ENCODE results near the gene ATG9A. TPM values are rescaled to one million over a fixed set of nuclear protein-coding genes. Genes with fewer than 3 reads are reported as not detected.
A peak's percentile ranks its signal among the peaks of the same experiment; 100 is the strongest.

The ATG9A gene
- total RNA-seq, 1 experiment from 2014 or later, result 46.4 TPM

DNA sequence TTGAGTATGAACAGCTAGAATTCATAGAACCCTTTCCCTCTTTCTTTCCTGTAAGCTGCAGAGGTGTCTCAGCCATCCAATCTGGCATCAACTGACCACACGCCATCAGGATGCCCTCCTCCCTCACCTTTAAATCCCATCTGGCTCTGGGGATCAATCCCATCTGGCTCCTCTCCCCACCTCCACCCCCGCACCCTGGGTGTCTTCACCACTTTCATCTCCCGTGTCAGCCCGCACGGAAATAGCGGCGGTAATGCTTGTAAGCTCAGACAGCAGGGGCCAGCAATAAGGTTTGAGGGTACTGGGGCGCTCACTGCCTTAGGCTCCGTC is 23.1 kb upstream of the ATG9A start:
- DNase-seq, result no peak
- H2BK20ac ChIP-seq (ENCODE audit: low read depth, low read length, poor library complexity, severe bottlenecking), result no peak overlapping the region
- Mint-ChIP-seq H3K27ac (no peak overlapping the region), H3K27me3 (ENCODE audit: low read depth) (peaks cover 67% of the 10 kb centered on the region), H3K4me3 (peak overlapping the region; percentile 69 to 88), H3K4me1 (peaks cover 28 to 40% of the 10 kb centered on the region in 2 experiments), H3K36me3 (ENCODE audit: insufficient read depth in 1 of 3, low read depth in 3 of 3) (peaks cover 9 to 24% (median 21%) of the 10 kb centered on the region in 3 experiments; a peak in 6 of 7 replicates), H3K9me3 (peaks cover 0 to 2% of the 10 kb centered on the region in 2 experiments; a peak in 3 of 5 replicates)
- peaks cover 22% of the 10 kb centered on the region for H3K23me2 ChIP-seq (ENCODE audit: insufficient read length, low read depth, low read length, poor library complexity, severe bottlenecking)
- no peak overlapping the region for H3T11ph ChIP-seq (ENCODE audit: low read length)
- H3K9ac ChIP-seq (ENCODE audit: extremely low read depth, insufficient read length, low read length), result no peak overlapping the region
- no peak overlapping the region for H4K91ac ChIP-seq (ENCODE audit: insufficient read length, low read depth, low read length)
- no peak overlapping the region for H3K18ac ChIP-seq (ENCODE audit: insufficient read length, low read depth, low read length)
- H3K56ac ChIP-seq (ENCODE audit: insufficient read length, low read depth, low read length), result no peak overlapping the region
- no peak overlapping the region for H2AK5ac ChIP-seq (ENCODE audit: insufficient read length, low read length)
- no peaks in the 10 kb centered on the region for H3K79me1 ChIP-seq (ENCODE audit: insufficient read depth, low read depth, low read length, poor library complexity, severe bottlenecking)
- H4K20me1 ChIP-seq (ENCODE audit: control insufficient read depth, insufficient read depth, insufficient read length), result no peaks in the 10 kb centered on the region
- no peaks in the 10 kb centered on the region for H3K79me2 ChIP-seq (ENCODE audit: insufficient read depth, low read length)
- peaks cover 3% of the 10 kb centered on the region; the same call in 1 of the 2 replicates for H3K4me1 ChIP-seq (ENCODE audit: insufficient read depth, low read length)
- no peak overlapping the region for H3K14ac ChIP-seq (ENCODE audit: insufficient read depth, low read length)
- H2AFZ ChIP-seq (ENCODE audit: low read length), result no peak overlapping the region
- no CpG with 5 or more reads among the region's 9 CpGs for WGBS (ENCODE audit: extremely low coverage, insufficient read length, low lambda C conversion rate)
- H3K27ac ChIP-seq (ENCODE audit: insufficient read length, low read depth, low read length), result no peak overlapping the region
- no peak overlapping the region for H2BK120ac ChIP-seq (ENCODE audit: low read depth, low read length, poor library complexity, severe bottlenecking)
- TF ChIP-seq, protein P1, sequence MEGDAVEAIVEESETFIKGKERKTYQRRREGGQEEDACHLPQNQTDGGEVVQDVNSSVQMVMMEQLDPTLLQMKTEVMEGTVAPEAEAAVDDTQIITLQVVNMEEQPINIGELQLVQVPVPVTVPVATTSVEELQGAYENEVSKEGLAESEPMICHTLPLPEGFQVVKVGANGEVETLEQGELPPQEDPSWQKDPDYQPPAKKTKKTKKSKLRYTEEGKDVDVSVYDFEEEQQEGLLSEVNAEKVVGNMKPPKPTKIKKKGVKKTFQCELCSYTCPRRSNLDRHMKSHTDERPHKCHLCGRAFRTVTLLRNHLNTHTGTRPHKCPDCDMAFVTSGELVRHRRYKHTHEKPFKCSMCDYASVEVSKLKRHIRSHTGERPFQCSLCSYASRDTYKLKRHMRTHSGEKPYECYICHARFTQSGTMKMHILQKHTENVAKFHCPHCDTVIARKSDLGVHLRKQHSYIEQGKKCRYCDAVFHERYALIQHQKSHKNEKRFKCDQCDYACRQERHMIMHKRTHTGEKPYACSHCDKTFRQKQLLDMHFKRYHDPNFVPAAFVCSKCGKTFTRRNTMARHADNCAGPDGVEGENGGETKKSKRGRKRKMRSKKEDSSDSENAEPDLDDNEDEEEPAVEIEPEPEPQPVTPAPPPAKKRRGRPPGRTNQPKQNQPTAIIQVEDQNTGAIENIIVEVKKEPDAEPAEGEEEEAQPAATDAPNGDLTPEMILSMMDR (conservative IDR thresholded peaks at IDR 0.05), result no peak
- H3K9me3 ChIP-seq (ENCODE audit: control insufficient read depth, low read depth, low read length), result no peaks in the 10 kb centered on the region
- H4K8ac ChIP-seq (replicated peaks; ENCODE audit: insufficient read length, low read depth, low read length), result no peak overlapping the region
- H2BK15ac ChIP-seq (ENCODE audit: low read depth, low read length), result no peak overlapping the region
- no peak overlapping the region for H3K4ac ChIP-seq (ENCODE audit: low read depth, low read length)
- H3K23ac ChIP-seq (ENCODE audit: insufficient read length, low read depth, low read length), result no peak overlapping the region
- no peak overlapping the region for H2BK5ac ChIP-seq (ENCODE audit: insufficient read length, low read length)
- no peak overlapping the region for H4K5ac ChIP-seq (ENCODE audit: insufficient read length, low read depth, low read length)
- H3K27me3 ChIP-seq (ENCODE audit: insufficient read depth, low read length), result peaks cover 21% of the 10 kb centered on the region
- H3K4me2 ChIP-seq (ENCODE audit: insufficient read depth, insufficient read length, low read length), result peak overlapping the region; percentile 72
- H2BK12ac ChIP-seq (ENCODE audit: insufficient read length, low read depth, low read length), result no peak overlapping the region

Data from H9 (cell line).